H1 (cell line): ENCODE measurements around the gene TNFRSF14. TPM values are rescaled to one million over a fixed set of nuclear protein-coding genes. Genes with fewer than 3 reads are reported as not detected.

Experiments
- EP300 ChIP-seq, 2 experiments: IDR thresholded peaks; 1 replicate in 1 of 2; 2 replicates in 1 of 2; pipeline ENCODE4 v1.6.1; 2011 to 2012; ENCODE audit warnings: low read depth in 2 of 2, low read length in 2 of 2, mild to moderate bottlenecking in 2 of 2, borderline replicate concordance in 1 of 2, inconsistent platforms in 1 of 2, moderate library complexity in 1 of 2
- NANOG ChIP-seq: IDR thresholded peaks from 2 replicates; pipeline ENCODE4 v1.6.1; 2011; ENCODE audit warnings: low read length, low read depth, mild to moderate bottlenecking, inconsistent platforms; ENCODE audit not compliant: insufficient read depth, poor library complexity, severe bottlenecking
- SIN3A ChIP-seq, 2 experiments: IDR thresholded peaks in 1 of 2; conservative IDR thresholded peaks in 1 of 2; 2 replicates each; pipeline ENCODE4 v1.6.1; 2011 to 2012; ENCODE audit warnings: low read length in 2 of 2, improper control_type of control experiment in 1 of 2, low read depth in 1 of 2, mild to moderate bottlenecking in 1 of 2
- polyA plus RNA-seq, 7 experiments: library from polyadenylated mRNA; depleted of rRNA in 3 of 7; stranded (reverse) in 5 of 7; unstranded in 2 of 7; fragments of >200 nt in 5 of 7; fragments of 200-250 nt in 2 of 7; gene quantifications; 1 replicate in 5 of 7; 2 replicates in 1 of 7; 4 replicates in 1 of 7; pipeline versions ENCODE4 v1.2.1 to v1.2.3, GENCODE V29; 2011 to 2013; ENCODE audit warnings: missing spikeins in 2 of 7, mixed read lengths in 2 of 7
- total RNA-seq: library from RNA; stranded (reverse); fragmentation: NEBNext Ultra II Directional; extraction: Animal tissue kit (Norgen Biotek cat#: 25700); gene quantifications from 2 replicates; pipeline ENCODE4 v1.2.1, GENCODE V29; 2021
- TF ChIP-seq, protein P1 (sequence below): fragments of 300-600 bp; sonication (generic); IDR thresholded peaks from 2 replicates; pipeline ENCODE4 v1.7.1; 2012; ENCODE audit warnings: low read length, moderate library complexity, mild to moderate bottlenecking, inconsistent platforms; ENCODE audit not compliant: insufficient replicate concordance

TNFRSF14 gene
- total and polyA plus RNA-seq, 2 of the 8 experiments (the other 6 are each of a cell fraction or from before 2014, with no cell fraction given), result 0.36 to 0.50 TPM

DNA sequence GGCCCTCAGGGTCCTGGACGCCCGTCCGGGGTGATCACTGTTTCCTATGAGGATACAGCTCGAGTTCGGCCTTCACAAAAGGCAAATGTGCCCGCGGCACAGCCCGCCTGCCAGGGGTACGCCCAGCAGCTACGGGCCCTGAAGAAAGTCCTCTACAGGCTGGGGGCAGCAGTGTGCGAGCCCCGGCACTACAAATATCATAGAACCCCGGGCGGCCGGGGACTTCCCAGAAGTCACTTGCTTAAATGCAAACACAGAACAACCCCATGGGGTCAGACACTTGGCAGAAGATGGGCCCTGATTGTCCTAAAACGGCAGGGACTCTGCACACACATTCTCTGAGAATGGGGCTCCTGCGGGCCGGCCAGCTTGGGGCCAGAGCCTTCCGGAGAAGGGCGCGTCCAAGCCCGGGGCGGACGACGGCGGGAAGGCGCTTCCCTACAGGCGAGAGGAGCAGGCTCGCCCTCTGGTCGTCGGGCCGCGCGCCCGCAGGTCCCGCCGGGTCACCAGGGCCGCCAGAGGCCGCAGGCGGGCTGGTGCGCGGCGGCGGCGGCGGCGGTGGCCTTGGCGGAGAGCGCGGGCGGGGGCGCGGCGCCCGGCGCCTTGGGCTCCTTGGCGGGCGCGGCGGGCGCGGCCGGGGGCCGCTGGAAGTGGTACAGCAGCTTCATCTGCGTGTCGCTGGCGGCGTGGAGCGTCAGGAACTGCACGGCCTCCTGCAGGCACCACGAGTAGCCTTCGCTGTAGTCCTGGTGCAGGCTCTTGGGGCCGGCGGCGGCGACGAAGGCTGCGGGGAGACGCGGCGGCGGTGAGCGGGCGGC lies 27.0 kb upstream of the TNFRSF14 start (continued):
- TF ChIP-seq, protein P1, sequence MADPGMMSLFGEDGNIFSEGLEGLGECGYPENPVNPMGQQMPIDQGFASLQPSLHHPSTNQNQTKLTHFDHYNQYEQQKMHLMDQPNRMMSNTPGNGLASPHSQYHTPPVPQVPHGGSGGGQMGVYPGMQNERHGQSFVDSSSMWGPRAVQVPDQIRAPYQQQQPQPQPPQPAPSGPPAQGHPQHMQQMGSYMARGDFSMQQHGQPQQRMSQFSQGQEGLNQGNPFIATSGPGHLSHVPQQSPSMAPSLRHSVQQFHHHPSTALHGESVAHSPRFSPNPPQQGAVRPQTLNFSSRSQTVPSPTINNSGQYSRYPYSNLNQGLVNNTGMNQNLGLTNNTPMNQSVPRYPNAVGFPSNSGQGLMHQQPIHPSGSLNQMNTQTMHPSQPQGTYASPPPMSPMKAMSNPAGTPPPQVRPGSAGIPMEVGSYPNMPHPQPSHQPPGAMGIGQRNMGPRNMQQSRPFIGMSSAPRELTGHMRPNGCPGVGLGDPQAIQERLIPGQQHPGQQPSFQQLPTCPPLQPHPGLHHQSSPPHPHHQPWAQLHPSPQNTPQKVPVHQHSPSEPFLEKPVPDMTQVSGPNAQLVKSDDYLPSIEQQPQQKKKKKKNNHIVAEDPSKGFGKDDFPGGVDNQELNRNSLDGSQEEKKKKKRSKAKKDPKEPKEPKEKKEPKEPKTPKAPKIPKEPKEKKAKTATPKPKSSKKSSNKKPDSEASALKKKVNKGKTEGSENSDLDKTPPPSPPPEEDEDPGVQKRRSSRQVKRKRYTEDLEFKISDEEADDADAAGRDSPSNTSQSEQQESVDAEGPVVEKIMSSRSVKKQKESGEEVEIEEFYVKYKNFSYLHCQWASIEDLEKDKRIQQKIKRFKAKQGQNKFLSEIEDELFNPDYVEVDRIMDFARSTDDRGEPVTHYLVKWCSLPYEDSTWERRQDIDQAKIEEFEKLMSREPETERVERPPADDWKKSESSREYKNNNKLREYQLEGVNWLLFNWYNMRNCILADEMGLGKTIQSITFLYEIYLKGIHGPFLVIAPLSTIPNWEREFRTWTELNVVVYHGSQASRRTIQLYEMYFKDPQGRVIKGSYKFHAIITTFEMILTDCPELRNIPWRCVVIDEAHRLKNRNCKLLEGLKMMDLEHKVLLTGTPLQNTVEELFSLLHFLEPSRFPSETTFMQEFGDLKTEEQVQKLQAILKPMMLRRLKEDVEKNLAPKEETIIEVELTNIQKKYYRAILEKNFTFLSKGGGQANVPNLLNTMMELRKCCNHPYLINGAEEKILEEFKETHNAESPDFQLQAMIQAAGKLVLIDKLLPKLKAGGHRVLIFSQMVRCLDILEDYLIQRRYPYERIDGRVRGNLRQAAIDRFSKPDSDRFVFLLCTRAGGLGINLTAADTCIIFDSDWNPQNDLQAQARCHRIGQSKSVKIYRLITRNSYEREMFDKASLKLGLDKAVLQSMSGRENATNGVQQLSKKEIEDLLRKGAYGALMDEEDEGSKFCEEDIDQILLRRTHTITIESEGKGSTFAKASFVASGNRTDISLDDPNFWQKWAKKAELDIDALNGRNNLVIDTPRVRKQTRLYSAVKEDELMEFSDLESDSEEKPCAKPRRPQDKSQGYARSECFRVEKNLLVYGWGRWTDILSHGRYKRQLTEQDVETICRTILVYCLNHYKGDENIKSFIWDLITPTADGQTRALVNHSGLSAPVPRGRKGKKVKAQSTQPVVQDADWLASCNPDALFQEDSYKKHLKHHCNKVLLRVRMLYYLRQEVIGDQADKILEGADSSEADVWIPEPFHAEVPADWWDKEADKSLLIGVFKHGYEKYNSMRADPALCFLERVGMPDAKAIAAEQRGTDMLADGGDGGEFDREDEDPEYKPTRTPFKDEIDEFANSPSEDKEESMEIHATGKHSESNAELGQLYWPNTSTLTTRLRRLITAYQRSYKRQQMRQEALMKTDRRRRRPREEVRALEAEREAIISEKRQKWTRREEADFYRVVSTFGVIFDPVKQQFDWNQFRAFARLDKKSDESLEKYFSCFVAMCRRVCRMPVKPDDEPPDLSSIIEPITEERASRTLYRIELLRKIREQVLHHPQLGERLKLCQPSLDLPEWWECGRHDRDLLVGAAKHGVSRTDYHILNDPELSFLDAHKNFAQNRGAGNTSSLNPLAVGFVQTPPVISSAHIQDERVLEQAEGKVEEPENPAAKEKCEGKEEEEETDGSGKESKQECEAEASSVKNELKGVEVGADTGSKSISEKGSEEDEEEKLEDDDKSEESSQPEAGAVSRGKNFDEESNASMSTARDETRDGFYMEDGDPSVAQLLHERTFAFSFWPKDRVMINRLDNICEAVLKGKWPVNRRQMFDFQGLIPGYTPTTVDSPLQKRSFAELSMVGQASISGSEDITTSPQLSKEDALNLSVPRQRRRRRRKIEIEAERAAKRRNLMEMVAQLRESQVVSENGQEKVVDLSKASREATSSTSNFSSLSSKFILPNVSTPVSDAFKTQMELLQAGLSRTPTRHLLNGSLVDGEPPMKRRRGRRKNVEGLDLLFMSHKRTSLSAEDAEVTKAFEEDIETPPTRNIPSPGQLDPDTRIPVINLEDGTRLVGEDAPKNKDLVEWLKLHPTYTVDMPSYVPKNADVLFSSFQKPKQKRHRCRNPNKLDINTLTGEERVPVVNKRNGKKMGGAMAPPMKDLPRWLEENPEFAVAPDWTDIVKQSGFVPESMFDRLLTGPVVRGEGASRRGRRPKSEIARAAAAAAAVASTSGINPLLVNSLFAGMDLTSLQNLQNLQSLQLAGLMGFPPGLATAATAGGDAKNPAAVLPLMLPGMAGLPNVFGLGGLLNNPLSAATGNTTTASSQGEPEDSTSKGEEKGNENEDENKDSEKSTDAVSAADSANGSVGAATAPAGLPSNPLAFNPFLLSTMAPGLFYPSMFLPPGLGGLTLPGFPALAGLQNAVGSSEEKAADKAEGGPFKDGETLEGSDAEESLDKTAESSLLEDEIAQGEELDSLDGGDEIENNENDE, result no peak
- TF ChIP-seq SIN3A (conservative IDR thresholded peaks at IDR 0.05 in 1 of 2, IDR thresholded peaks at IDR 0.05 in 1 of 2; ENCODE audit: low read depth in 1 of 2, low read length in 2 of 2) (no peak), EP300 (IDR thresholded peaks at IDR 0.05; ENCODE audit: borderline replicate concordance in 1 of 2, low read depth in 2 of 2, low read length in 2 of 2) (0 out of 3 replicates have a peak, but pooled peaks of 1 of the 2 experiments have one; percentile 11), NANOG (peak; percentile 98)
